Activated CD8-positive, alpha-beta memory T cell treated with anti-CD3 and anti-CD28 coated beads, Interleukin-2, amount 50 U/mL, for 4 hours (primary cell): ENCODE measurements around the gene FAM50A.

Source experiments
- DNase-seq: peaks from one replicate; pipeline ENCODE4 v3.0.0-alpha.2; 2020

The FAM50A gene

GRCh38 chrX:154413142-154413541, 30.8 kb upstream of the FAM50A start:
- DNase-seq: no peak

DNA sequence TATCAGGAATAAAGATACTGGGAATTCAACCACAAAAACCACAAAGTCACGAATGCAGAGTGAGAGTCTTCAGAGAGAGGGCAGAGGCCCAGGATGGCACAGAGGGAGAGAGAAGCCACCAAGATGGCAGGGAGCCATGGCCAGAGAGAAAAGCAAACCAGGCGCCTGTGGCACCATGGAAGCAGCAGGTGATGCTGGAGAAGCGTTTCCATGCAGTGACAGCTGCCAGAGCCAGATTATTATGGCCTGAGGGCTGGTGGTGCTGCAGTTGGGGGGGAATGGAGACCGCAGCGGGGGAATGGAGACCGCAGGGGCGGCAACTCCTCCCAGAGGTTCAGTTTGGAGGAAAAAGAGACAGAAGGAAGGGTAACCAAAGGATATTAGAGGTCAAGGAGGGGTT, 26.8 kb upstream of the FAM50A start:
- no peak for DNase-seq

DNA sequence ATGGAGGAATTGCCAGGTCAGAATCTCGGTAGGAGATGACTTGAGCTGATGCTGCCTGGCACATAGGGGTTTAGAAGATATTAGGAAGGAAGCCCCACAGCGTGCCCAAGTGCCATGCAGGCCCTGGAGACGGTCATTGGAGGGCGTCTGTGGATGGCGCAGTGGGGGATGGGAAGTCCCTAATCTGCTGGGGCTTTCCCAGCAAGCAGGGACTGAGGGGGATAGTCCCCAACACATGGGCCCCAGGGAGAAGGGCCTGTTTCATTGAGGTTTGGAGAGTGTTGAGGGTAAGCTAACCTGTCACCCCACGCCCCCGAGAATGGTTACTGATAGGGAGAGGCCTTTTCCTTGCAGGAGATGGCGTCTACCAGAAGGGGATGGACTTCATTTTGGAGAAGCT, 24.8 kb upstream of the FAM50A start:
- DNase-seq: no peak

DNA sequence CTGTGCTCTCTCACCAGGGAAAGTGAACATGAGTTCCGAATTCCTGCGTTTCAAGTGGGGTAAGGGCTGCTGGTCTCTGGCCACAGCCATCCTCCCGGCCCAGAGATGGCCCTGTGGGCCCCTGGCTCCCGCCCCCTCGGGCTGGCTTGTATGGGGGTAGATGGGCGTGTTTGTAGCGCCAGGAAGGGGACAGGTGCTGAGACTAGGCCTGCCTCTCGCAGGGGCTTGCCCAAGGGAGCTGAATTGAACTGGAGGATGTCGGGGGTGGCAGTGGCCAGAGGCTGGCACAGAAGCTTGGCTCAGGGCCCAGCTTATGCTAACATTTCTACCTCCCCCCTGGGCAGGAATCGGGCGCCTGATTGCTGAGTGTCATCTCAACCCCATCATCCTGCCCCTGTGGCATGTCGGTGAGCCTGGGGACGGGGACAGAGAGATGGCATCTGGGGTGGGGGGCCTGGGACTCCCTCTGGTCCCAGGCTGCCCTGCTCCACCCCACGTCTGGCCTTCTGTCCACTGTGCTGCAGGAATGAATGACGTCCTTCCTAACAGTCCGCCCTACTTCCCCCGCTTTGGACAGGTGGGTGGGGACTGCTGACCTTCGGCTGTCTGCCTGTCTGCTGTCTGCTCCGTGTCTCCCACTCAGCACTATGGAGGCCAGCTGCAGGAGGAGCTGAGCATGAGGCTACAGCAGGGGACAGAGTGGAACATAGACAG, 24.1 kb upstream of the FAM50A start:
- no peak for DNase-seq

DNA sequence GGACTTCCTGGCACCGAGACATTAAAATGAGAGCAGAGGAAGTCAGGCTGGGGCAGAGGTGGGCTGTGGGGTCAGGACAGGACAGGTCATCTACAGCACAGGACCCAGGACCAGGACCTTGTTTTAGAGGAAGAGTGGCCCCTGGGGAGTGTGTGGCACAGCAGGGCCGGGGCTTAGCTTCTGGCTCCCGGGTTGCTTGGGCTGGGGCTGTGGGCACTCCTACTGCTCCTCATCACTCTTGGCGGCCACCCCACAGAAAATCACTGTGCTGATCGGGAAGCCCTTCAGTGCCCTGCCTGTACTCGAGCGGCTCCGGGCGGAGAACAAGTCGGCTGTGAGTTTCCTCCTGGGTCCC, 23.6 kb upstream of the FAM50A start:
- no peak for DNase-seq

DNA sequence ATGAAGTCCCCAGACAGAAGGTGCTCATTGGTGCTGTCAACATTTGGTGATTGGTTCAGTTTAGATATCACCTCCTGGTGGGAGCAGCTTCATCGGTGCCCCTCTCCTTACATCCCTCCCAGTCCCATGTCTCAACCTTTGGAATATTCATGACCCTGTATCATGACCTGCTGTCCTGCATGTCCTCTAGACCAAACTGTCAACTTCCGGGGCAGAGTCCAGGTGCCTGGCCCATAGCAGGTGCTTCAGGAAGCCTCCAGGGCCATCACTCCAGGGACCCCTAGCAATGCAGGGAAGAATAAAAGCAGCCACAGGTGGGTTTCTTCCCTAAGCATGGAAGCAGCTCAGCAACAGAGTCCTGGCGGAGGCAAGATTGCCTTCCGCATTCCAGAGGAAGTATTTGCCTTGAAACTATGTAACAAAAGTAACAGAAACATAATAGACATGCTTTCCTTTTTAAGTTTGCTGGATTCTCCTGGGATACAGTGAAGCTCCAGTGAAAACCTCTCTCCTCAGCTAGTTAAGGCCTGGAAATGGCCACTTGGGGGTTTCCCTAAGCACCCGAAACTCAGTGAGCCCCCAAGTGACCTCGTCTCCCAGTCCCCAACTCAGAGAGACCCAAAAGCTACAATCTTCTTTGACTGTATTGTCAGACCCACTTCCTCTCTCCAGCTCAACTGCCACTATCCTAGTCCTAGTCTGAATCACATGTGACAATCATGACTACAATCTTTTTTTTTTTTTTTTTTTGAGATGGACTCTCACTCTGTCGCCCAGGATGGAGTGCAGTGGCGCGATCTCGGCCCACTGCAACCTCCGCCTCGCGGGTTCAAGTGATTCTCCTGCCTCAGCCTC, 16.8 kb upstream of the FAM50A start:
- no peak for DNase-seq

GRCh38 chrX:154428176-154429171, 15.5 kb upstream of the FAM50A start, which contains the start of gene ATP6AP1:
Gene ATP6AP1 (plus strand): TSS chrX:154428677. CDS start chrX:154428693, 16 bp downstream.
- peak; percentile 82 for DNase-seq

GRCh38 chrX:154429711-154430110, 14.2 kb upstream of the FAM50A start:
- DNase-seq: no peak

DNA sequence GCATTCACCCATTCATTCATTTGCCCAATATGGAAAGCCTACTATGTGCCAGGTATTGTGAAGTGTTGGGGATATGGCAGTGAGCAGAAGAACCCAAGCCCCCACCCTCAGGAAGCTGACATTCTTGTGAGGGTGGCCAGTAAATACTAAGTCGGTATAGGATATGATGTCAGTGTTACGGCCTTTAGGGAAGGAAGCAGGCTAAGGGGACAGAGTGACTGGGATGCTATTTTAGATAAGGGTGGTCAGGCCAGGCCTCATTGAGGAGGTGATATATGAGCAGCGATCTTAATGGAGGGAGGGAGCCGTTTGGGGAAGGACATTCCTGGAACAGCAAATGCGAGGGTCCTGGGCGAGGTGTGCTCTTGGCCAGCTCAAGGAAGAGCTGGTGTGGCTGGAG, 13.5 kb upstream of the FAM50A start:
- DNase-seq: no peak

DNA sequence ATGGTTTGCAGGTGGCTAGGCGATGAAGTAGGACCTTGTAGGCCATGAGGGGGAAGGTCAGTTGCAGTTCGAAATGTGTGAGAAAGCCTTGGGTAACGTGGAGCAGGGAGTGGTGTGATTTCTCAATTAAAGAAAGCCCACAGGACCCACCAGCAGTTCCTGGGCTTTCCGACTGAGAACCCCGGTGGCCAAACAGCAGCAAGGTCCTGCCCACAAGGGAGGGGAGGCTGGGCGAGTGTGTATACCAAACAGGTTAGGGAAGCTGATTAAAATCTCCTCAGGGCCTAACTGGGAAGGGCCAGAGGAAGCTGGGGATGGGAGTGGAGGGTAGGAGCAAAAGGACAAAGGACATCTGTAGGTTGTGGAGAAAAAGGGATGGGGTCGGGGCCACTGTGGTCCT, 13.0 kb upstream of the FAM50A start:
- no peak for DNase-seq

DNA sequence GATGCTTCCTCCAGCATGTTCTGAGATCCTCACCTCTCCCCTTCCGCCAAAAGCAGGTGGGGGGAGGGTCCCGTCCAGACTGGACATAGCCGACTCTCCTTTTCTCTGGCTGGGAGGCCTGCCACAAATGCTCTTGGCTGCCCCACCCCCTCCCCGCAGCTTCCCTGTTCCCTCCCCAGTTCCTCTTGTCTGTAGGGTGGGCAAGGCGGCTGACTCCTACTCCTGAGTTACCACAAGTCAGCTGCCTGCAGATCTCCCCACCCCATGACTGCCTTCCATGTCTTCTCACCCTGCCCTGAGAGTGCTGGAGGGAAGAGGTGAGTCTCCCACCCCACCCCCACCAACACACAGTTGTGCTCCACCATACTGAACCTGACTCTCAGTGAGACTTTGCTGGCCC, 12.6 kb upstream of the FAM50A start:
- DNase-seq: no peak

DNA sequence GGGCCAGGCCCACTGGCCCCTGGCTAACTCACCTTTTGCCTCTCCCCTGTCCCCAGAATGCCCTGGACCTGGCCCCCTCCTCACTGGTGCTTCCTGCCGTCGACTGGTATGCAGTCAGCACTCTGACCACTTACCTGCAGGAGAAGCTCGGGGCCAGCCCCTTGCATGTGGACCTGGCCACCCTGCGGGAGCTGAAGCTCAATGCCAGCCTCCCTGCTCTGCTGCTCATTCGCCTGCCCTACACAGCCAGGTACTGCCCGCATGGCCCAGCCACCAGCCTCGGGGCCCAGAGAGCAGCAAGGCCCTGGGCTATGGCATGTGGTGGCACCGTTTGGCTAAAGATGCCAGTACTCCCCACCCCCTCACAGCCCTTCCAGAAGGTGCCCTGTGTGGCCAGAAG, 11.7 kb upstream of the FAM50A start:
- DNase-seq: no peak

DNA sequence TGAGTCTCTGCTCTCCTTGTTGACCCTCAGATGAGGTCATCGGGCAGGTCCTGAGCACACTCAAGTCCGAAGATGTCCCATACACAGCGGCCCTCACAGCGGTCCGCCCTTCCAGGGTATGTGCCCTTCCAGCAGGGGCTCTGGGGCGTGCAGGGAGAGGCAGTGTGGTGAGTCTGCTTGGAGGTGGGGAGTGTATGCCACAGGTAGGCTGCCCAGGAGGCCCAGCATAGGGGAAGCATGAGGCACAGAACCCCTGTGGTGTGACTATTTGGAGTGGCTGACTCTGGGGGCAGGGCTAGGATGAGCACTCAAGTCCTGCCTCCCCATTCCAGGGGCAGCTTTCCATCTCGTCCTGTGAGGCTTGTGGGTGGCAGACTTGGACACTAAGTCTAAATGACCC, 10.3 kb upstream of the FAM50A start:
- no peak for DNase-seq

GRCh38 chrX:154434394-154435168, 9.4 kb upstream of the FAM50A start:
- no peak for DNase-seq

DNA sequence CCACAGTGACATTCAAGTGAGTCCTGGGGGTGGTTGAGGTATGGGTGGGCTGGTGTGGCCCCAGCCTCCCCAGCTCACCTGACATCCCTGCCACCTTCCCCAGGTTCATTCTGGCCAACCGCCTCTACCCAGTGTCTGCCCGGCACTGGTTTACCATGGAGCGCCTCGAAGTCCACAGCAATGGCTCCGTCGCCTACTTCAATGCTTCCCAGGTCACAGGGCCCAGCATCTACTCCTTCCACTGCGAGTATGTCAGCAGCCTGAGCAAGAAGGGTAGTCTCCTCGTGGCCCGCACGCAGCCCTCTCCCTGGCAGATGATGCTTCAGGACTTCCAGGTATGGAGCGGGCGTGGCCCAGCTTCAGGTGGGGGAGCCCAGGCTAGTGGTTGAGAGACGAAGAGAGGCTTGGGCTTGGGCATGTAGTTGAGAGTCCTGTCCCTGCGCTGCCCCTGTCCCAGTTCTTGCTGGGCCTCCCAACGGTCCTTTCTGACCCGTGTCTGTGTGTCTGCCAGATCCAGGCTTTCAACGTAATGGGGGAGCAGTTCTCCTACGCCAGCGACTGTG, 8.7 kb upstream of the FAM50A start:
- no peak for DNase-seq

- DNase-seq: peak; percentile 50
Observed at GRCh38 chrX:154436374-154436982, 7.5 kb upstream of the FAM50A start.

- DNase-seq: peak; percentile 56
Observed at GRCh38 chrX:154436983-154437752, 6.8 kb upstream of the FAM50A start, which contains the start of gene GDI1. Gene GDI1 (plus strand): TSS chrX:154437154. CDS start chrX:154437255, 101 bp downstream.

- DNase-seq: no peak
Observed at GRCh38 chrX:154437971-154438893, 5.7 kb upstream of the FAM50A start.

- DNase-seq: no peak
Observed at GRCh38 chrX:154439841-154440240, 4.1 kb upstream of the FAM50A start.
